ENCODE results near the gene SORCS2.

The SORCS2 gene

DNA sequence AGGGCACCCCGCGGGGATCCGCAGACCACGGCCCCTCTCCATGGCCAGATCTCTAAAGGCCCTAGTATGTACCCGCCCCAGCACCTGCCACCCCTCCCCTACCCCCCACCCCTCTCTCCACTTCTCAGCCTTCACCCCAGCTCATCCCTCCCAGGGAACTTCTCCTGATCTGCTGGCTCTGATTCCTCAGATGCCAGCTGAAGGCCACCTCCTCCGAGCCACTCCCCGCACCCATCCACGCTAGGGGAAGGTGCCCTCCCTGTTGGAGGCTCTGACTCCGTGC is 230.5 kb downstream of the SORCS2 start:
- H3K4me3 ChIP-seq (ENCODE audit: control insufficient read depth, low read depth, low read length), result no peak overlapping the region
- DNase-seq (ENCODE audit: low read depth), result no peak
- TF ChIP-seq, protein P1, sequence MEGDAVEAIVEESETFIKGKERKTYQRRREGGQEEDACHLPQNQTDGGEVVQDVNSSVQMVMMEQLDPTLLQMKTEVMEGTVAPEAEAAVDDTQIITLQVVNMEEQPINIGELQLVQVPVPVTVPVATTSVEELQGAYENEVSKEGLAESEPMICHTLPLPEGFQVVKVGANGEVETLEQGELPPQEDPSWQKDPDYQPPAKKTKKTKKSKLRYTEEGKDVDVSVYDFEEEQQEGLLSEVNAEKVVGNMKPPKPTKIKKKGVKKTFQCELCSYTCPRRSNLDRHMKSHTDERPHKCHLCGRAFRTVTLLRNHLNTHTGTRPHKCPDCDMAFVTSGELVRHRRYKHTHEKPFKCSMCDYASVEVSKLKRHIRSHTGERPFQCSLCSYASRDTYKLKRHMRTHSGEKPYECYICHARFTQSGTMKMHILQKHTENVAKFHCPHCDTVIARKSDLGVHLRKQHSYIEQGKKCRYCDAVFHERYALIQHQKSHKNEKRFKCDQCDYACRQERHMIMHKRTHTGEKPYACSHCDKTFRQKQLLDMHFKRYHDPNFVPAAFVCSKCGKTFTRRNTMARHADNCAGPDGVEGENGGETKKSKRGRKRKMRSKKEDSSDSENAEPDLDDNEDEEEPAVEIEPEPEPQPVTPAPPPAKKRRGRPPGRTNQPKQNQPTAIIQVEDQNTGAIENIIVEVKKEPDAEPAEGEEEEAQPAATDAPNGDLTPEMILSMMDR (IDR thresholded peaks at IDR 0.05; ENCODE audit: control insufficient read depth, insufficient read depth, low read depth, low read length, missing control alignments), result no peak

DNA sequence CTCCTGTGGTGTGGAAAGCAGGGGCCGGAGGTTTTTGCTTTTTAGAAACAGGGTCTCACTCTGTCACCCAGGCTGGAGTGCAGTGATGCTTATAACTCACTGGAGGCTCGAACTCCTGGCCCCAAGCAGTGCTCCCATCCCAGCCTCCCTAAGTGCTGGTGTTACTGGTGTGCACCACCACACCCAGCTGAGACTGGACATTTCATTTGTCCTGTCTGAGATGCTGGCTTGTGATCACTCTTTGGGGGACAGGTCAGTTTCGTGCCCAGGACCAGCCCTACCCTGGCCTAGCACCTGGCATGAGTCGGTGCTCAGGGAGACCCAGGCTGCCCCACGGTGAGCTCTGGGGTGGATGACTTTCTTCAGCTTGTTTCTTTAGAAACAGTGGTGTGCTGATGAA is 231.1 kb downstream of the SORCS2 start:
- no peak for DNase-seq (ENCODE audit: low read depth)
- TF ChIP-seq, protein P1 (IDR thresholded peaks at IDR 0.05; ENCODE audit: control insufficient read depth, insufficient read depth, low read depth, low read length, missing control alignments), result no peak
- H3K4me3 ChIP-seq (ENCODE audit: control insufficient read depth, low read depth, low read length), result no peak overlapping the region

DNA sequence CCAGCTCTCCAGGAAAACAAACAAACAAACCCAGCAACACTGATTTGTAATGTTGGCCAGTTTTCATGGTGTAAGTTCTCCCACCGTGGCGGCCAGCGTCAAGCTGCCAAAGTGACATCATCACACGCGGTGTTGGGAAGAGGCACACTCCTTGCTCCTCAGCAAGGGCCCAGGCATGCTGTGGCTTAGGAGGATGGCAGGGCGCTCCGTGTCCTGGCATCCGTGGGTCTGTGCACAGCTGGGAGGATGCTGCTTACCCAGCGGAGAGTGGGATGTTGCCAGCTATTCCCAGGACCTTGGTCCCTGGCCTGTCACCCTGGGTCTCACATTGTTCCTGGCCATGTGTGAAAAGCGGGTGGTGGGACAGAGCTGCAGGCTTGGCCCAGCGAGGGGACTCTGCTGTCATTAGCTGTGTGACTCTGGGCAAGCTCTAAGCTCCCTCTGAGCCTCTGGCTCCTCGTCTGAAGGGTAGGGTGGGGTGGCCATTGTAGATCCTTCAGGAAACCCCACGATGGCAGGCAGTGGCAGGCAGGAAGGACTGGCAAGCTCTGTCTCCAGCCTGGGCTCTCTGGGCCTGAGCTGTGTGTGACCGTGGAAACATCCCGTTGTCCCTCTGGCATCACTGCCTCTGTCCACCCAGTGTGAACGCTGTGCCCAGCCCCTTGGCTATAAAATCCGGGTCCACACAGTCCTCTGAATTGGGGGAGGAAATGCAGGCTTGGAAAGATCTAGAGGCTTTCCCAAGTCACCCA is 231.6 kb downstream of the SORCS2 start:
- DNase-seq (ENCODE audit: low read depth), result no peak
- no peak overlapping the region for H3K4me3 ChIP-seq (ENCODE audit: control insufficient read depth, low read depth, low read length)
- TF ChIP-seq, protein P1 (IDR thresholded peaks at IDR 0.05; ENCODE audit: control insufficient read depth, insufficient read depth, low read depth, low read length, missing control alignments), result no peak

DNA sequence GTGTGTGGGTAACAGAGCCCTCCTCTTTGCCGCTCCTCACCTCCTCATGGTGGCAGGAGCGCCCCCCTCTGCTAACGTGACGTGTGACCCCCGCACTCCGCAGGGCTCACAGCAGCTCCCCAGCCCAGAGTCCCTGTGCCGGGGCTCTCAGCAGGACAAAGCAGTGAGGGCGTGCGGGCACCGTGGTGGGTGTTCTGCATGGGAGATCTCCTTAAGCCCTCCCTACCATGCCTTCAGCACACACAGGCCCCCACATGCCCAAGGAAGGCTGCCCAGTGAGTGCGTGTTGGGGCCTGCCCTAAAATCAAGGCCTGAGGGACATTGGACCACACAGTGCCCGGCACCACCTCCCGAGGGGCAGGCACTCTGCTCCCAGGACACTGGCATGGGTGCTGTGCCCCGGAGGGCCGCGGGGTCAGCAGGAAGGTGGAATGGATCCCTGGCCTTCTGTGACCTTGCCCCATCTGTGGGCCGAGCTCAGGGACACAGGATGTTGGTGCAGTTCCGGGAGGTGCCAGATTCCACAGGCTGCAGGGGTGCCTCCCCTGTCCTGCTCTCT is 232.3 kb downstream of the SORCS2 start:
- DNase-seq (ENCODE audit: low read depth), result no peak
- TF ChIP-seq, protein P1 (IDR thresholded peaks at IDR 0.05; ENCODE audit: control insufficient read depth, insufficient read depth, low read depth, low read length, missing control alignments), result no peak
- H3K4me3 ChIP-seq (ENCODE audit: control insufficient read depth, low read depth, low read length), result no peak overlapping the region

DNA sequence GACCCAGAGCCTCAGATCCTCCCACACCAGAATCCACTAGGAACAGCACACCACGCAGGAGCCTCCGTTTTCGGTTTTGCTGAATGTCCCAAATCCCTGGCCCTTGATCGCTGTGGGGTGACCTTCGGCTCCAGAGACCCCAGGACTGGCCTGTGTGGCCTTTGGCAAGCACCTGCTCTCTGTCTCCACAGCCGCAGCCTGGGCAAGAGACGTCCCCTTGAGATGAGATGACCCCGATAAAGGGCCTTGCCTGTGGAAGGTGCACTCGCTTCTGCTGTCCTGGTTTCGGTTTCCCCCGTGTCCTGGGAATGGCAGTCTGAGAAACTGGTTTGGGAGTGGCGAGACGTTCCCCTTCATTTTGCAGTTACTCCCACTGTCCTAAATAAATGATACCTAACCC is 232.8 kb downstream of the SORCS2 start:
- TF ChIP-seq, protein P1 (IDR thresholded peaks at IDR 0.05; ENCODE audit: control insufficient read depth, insufficient read depth, low read depth, low read length, missing control alignments), result no peak
- no peak overlapping the region for H3K4me3 ChIP-seq (ENCODE audit: control insufficient read depth, low read depth, low read length)
- no peak for DNase-seq (ENCODE audit: low read depth)

DNA sequence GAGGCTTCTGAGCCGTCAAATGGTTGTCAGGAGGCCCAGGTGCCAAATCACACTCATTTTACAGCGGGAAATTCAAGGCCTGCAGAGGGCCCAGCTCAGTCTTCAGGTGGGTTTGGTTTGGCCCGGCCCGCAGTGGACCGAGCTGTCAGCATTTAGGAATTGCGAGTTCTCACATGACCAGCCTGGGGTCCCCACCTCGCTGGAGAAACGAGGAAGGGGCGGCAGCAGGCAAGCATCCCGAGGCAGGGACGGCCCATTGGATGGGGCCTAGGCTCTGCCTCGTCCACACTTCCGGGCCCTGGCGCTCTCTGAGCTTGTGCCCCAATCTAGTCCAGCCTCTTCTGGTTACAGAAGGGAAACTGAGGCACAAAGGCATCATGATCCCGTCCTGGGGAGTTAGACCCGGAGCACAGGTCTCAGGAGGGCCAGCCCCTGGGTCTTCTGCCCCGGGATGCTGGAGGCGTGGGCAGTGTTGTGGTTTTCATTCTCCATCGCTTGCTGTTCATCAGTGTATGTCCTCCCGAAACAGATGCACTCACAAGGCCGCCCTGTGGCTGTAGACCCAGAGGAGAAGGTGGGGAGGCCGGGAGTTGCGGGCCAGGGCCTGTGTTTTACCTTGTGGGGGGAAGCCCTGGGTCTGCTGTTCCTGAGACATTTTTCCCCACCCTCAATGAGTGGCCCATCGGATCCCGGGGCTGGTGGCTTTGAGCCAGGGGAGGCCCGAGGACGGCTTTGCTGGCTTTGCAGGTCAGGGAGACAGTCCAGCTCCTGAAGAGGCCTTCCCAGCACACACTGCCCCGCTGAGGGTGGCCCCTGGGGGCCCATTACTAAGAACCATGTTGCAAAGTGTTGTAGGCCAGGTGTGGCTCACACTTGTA is 233.5 kb downstream of the SORCS2 start:
- no peak for DNase-seq (ENCODE audit: low read depth)
- TF ChIP-seq, protein P1 (IDR thresholded peaks at IDR 0.05; ENCODE audit: control insufficient read depth, insufficient read depth, low read depth, low read length, missing control alignments), result no peak
- H3K4me3 ChIP-seq (ENCODE audit: control insufficient read depth, low read depth, low read length), result no peak overlapping the region
